Spinal cord (tissue), 10 donors: Measurements from ENCODE around the gene SRMS. TPM values are rescaled to one million over a fixed set of nuclear protein-coding genes. Genes with fewer than 3 reads are reported as not detected.

Experiments used
- DNase-seq, 6 donors: peaks; one replicate each; pipeline versions ENCODE4 v3.0.0 to v3.0.0-alpha.2; 2013 to 2015; ENCODE audit warnings: low spot score in 6 of 6, low read depth in 4 of 6
- H3K27ac ChIP-seq: one replicate; pipeline ENCODE4 v1.5.1; 2013; ENCODE audit warnings: low read depth, low read length, control low read depth
- H3K27me3 ChIP-seq: one replicate; pipeline ENCODE4 v1.6.1; 2013; ENCODE audit warnings: low read length; ENCODE audit not compliant: control insufficient read depth, insufficient read depth
- H3K36me3 ChIP-seq: one replicate; pipeline ENCODE4 v1.6.1; 2013; ENCODE audit warnings: low read length; ENCODE audit not compliant: control insufficient read depth, insufficient read depth
- H3K4me1 ChIP-seq: one replicate; pipeline ENCODE4 v1.6.1; 2013; ENCODE audit warnings: low read length; ENCODE audit not compliant: control insufficient read depth, insufficient read depth
- H3K4me3 ChIP-seq: one replicate; pipeline ENCODE4 v1.5.1; 2013; ENCODE audit warnings: low read depth, low read length, control low read depth
- H3K9me3 ChIP-seq: one replicate; pipeline ENCODE4 v1.6.1; 2013; ENCODE audit warnings: low read length; ENCODE audit not compliant: control insufficient read depth, insufficient read depth
- WGBS: methylation state at CpG from one replicate; pipeline ENCODE4 v1.1.5; 2013; ENCODE audit warnings: missing lambda C conversion rate; ENCODE audit not compliant: insufficient coverage; 5-methylcytosine and 5-hydroxymethylcytosine counted together
- polyA plus RNA-seq, 2 donors: library from polyadenylated mRNA; unstranded; fragments of 120-200 nt; gene quantifications; one replicate each; pipeline ENCODE4 v1.2.1, GENCODE V29; 2013; ENCODE audit not compliant: insufficient read length in 2 of 2
- total RNA-seq, 2 donors: library from RNA; depleted of rRNA in 1 of 2; stranded (reverse); fragments of 120-200 nt in 1 of 2; fragments of >200 nt in 1 of 2; gene quantifications; one replicate each; pipeline versions ENCODE4 v1.2.3 to v1.2.4, GENCODE V29; 2013 to 2014
- donor health status: healthy.

Gene SRMS
- total and polyA plus RNA-seq, 4 donors, result 0.22 to 0.42 TPM; not detected in 2

DNA sequence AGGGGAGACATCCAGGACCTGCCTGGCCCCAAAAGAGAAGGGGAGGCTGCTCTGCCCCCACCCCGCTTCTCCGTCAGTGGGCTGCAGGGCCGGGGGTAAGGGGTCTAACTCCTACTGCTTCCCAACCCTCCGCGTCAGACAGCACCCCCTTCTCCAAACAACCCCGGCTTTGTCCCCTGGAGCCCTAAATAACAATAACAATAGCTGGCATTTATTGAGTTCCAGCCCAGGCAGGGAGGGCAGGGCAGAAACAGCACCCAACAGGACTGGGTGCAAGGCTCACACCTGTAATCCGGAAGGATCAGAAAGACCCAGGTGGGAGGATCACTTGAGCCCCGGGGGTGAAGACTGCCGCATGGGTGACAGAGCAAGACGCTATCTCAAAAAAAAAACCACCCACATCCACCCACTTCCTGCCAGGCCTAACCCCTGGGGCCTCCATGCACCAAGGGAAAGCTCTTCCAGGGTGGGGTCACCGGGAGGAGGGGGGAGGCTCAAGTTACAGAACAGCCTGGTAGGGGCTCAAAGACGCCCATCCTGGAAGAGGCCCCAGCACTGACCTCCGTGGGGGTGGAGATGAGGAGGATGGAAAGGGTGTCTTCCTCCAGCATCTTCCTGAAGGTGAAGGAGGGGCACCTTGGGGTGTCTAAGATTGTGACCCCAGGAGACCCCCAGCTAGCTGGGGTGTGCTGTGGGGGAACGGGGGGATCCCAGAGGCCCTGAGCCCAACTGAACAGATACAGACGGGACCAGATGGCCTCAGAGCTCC lies 5.1 kb upstream of the SRMS start:
- DNase-seq, result no peak
- WGBS, result 29% methylated on average over 8 of the region's 15 CpGs
- peaks cover 18% of the 10 kb centered on the region for H3K27me3 ChIP-seq

DNA sequence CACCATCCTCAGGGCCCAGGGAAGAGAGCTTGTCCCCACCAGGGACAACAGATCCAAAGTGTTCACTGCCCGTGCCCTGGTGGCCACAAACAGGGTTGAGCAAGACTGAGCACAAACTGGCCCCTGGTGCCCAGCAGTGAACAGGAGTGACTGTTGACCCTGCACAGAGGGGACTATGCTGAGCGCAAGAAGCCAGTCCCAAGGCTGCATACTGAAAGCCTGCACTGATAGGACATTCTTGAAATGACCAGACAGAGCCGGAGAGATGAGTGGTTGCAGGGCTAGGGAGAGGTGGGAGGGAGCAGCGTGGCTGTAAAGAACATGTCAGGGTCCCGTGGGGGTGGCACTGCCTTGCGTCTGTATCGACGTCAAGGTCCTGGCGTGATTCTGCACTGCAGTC lies 3.5 kb upstream of the SRMS start:
- peak in 1 of 6 donors; percentile 5 for DNase-seq
- Histone ChIP-seq H3K9me3 (no peaks in the 10 kb centered on the region), H3K27me3 (peaks cover 26% of the 10 kb centered on the region), H3K4me1 (peaks cover 29% of the 10 kb centered on the region), H3K36me3 (peaks cover 7% of the 10 kb centered on the region), H3K4me3 (no peak overlapping the region), H3K27ac (no peak overlapping the region)
- 48% methylated on average over 9 of the region's 9 CpGs for whole genome bisulfite sequencing

More for the DNA sequence above, 5.1 kb upstream of the SRMS start:
- H3K4me1 ChIP-seq, result peaks cover 29% of the 10 kb centered on the region
- H3K4me3 ChIP-seq, result no peak overlapping the region
- H3K36me3 ChIP-seq, result peaks cover 9% of the 10 kb centered on the region
- no peaks in the 10 kb centered on the region for H3K9me3 ChIP-seq
- H3K27ac ChIP-seq, result no peak overlapping the region

DNA sequence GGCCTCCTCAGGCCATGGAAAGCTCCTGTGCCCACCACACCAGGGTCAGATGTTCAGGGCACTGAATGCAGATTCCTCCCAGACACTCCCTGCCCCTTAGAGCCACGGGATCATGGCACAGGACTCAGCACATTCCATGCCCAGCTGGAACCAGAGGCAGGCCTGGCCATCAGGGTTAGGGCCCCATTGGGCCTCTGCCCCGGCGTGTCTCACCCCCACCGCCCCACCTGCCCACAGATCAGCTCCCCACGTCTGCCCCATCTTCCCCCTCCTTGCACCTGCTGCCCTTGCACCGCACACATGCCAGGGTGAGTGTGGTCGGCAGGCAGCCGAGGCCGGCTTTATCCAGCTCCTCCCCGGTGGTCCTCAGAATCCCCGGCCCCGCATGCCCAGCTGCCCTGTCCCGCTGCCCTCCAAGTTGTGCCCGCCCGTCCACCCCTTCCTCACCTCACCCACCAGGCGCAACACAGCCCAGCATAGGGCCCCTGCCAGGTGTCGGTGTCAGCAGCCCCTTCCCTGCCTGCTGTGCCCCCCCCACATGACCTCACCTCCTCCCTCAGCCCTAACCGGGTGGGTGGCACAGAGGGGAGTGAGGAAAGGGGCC lies 2.2 kb upstream of the SRMS start:
- no peak for DNase-seq
- Histone ChIP-seq H3K9me3 (no peaks in the 10 kb centered on the region), H3K36me3 (peaks cover 1% of the 10 kb centered on the region), H3K4me1 (peaks cover 25% of the 10 kb centered on the region), H3K4me3 (no peak overlapping the region), H3K27ac (no peak overlapping the region), H3K27me3 (peaks cover 26% of the 10 kb centered on the region)
- 81% methylated on average over 15 of the region's 18 CpGs for WGBS

DNA sequence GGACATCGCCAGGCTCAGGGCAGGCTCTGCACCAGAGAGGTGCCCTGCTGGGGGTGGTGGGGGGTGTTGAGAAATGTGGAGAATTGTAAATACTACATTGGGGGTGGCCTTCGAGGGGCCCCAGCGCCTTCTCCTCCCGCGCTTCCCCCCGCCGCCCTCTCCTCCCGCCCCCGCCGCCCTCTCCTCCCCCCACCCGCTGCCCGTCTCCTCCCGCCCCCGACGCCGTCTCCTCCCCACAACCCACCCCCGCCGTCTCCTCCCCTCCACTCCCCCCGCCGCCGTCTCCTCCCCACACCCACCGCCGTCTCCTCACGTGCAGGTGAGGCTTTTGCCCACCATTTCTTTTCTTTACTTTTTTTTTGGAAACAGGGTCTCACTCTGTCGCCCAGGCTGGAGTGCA lies 1.5 kb upstream of the SRMS start:
- Histone ChIP-seq H3K4me3 (no peak overlapping the region), H3K27ac (no peak overlapping the region), H3K36me3 (no peaks in the 10 kb centered on the region), H3K9me3 (no peaks in the 10 kb centered on the region), H3K4me1 (peaks cover 17% of the 10 kb centered on the region), H3K27me3 (peaks cover 24% of the 10 kb centered on the region)
- DNase-seq, result no peak
- WGBS, result 58% methylated on average over 2 of the region's 25 CpGs

DNA sequence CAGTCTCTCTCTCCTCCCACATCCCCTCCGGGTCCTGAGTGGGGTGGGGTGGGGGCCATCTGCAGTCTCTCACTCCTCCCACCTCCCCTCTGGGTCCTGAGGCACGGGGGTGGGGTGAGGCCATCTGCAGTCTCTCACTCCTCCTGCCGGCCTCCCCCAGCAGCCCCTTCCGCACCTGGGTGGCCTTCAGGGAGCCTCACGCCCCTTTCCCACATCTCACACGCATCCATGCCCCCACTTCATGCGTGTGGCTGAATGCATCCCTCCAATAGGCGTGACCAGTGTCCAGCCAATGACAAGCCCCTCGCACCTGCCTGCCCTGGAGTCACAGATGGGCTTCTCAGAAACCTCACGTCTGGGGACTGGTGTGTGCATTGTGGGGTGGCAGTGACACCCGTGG lies 993 bp upstream of the SRMS start:
- Histone ChIP-seq H3K27me3 (peaks cover 23% of the 10 kb centered on the region), H3K27ac (no peak overlapping the region)
- 37% methylated on average over 9 of the region's 11 CpGs for WGBS

DNA sequence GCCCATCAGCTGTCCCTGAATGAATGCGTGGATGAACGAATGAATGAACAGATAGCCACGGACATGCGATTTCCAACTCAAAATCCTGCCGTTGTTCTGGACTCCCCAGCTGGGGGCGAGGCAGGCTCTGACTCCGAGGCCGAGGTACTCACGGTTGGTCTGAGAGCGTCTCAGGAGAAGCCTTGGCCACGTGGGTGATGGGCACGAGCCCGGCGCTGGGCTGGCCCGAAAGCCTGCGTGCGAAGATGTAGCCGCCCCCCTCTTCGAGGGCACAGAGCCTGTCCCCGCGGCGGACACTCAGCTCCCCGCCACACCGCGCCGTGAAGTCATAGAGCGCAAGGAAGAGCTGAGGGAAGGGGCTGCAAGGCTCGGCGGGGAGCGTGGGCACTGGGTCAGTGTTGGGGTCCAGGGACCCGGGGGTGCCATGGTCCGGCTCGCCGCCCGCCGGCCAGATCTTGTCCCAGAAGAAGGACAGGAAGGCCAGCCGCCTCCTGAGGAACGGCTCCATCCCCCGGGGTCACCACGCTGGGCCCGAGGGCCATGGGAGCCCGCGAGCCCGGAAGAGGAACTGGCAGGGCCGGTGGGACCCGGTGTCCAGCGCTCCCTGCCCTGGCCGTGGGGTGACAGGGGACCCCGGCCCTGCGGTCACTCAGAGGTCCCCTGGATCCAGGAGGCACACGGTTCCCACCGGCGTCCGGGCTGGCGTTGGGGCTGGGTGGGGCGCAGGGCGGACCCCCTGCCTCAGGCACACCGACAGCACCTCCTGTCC lies 409 bp downstream of the SRMS start:
- Histone ChIP-seq H3K9me3 (no peaks in the 10 kb centered on the region), H3K27me3 (peaks cover 21% of the 10 kb centered on the region), H3K4me3 (no peak overlapping the region), H3K27ac (no peak overlapping the region), H3K4me1 (no peaks in the 10 kb centered on the region), H3K36me3 (no peaks in the 10 kb centered on the region)
- no peak for DNase-seq
- whole genome bisulfite sequencing, result 55% methylated on average over 58 of the region's 58 CpGs

More for the DNA sequence above, 993 bp upstream of the SRMS start:
- no peak for DNase-seq
- Histone ChIP-seq H3K9me3 (no peaks in the 10 kb centered on the region), H3K4me1 (peaks cover 12% of the 10 kb centered on the region), H3K4me3 (no peak overlapping the region), H3K36me3 (no peaks in the 10 kb centered on the region)

DNA sequence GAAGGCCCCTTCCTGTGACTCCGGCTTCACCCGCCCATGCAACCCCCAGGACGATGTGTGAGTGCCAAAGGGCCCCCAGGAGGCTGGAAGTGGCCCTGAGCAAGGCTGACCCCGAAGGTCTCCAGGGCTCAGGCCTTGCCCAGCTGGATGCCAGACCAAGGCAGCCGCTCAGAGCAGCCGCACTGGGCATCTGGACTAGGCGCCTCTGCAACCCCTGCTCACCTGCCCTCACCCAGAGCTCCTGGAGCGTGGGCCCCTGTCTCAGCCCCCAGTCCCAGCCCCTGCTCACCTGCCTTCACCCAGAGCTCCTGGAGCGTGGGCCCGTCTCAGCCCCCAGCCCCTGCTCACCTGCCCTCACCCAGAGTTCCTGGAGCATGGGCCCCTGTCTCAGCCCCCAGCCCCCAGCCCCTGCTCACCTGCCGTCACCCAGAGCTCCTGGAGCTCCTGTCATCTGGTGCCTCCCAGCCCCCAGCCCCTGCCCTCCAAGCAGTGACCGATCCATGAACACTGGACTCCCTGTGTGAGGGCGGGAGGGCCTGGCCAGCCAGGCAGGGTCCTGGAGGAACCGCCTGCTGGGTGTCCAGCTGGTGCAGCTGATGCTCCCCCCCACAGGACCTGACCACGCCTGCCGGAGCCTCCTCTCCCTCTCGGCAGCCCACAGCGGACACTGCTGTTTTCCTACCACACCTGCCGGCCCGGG lies 1.1 kb downstream of the SRMS start:
- H3K27me3 ChIP-seq, result peaks cover 21% of the 10 kb centered on the region
- no peak overlapping the region for H3K4me3 ChIP-seq
- 72% methylated on average over 19 of the region's 20 CpGs for WGBS
- H3K9me3 ChIP-seq, result no peaks in the 10 kb centered on the region
- DNase-seq, result no peak
- H3K36me3 ChIP-seq, result no peaks in the 10 kb centered on the region
- H3K4me1 ChIP-seq, result no peaks in the 10 kb centered on the region
- H3K27ac ChIP-seq, result no peak overlapping the region

DNA sequence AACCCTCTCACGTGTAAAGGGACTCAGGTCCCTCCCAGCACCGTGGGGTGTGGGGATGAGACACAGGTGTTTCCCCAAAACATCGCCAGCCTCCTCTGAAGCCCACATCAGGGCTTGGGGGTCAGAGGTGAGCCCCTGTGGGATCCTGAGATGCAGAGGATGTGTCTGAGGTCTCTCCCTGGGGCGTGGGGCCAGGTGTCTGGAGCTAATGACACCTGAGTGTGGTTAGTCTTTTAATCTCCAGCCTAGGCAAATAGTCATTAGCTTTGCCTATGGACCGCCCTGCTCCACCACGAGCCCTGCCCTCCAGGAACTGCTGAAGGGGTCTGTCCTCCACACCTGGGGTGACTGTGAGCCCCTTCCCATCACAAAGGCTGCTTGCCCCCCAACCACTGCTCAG lies 1.7 kb downstream of the SRMS start:
- H3K27ac ChIP-seq, result no peak overlapping the region
- no peaks in the 10 kb centered on the region for H3K9me3 ChIP-seq
- H3K36me3 ChIP-seq, result no peaks in the 10 kb centered on the region
- H3K4me1 ChIP-seq, result no peaks in the 10 kb centered on the region
- no peak overlapping the region for H3K4me3 ChIP-seq
- DNase-seq, result no peak
- 67% methylated on average over 5 of the region's 6 CpGs for WGBS
- H3K27me3 ChIP-seq, result peaks cover 19% of the 10 kb centered on the region

DNA sequence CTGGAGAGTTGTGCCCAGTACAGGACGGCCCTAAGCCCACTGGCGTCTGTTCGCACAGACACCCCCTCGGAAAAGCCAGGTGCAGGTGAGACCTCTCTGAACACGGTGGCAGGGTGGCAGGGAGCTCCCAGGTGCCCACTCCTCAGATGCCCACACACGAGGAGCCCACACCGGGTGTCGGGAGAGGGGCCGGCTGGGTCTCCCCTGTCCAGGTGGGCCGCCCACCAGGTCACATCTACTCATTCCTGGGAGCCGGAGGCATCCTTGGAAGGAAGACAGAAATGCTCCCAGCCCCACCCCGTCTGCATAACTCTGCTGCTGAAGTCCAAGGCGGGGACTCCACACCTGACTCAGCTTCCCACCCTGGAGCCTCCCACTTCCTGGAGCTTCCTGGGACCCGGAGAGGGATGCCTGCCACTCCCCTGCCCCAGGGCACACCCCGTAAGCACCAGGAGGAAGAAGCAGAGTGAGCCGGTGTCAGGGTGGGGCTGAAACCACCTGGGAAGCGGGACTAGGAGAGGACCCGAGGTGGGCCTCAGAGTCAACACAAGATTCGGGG lies 2.5 kb downstream of the SRMS start:
- H3K9me3 ChIP-seq, result no peaks in the 10 kb centered on the region
- no peak overlapping the region for H3K27ac ChIP-seq
- DNase-seq, result no peak
- H3K4me1 ChIP-seq, result peaks cover 6% of the 10 kb centered on the region
- H3K27me3 ChIP-seq, result peaks cover 16% of the 10 kb centered on the region
- no peaks in the 10 kb centered on the region for H3K36me3 ChIP-seq
- no peak overlapping the region for H3K4me3 ChIP-seq
- 79% methylated on average over 15 of the region's 19 CpGs for WGBS
